SIG-M5 treated with dmso at 0.1 percent for 504 hours (cell line): ENCODE results near the gene BZW2.

Source experiments
- DNase-seq: peaks from one replicate; lab custom pipeline; 2025; ENCODE audit not compliant: unreplicated experiment; lab: John Stamatoyannopoulos, UW

BZW2 gene

DNA sequence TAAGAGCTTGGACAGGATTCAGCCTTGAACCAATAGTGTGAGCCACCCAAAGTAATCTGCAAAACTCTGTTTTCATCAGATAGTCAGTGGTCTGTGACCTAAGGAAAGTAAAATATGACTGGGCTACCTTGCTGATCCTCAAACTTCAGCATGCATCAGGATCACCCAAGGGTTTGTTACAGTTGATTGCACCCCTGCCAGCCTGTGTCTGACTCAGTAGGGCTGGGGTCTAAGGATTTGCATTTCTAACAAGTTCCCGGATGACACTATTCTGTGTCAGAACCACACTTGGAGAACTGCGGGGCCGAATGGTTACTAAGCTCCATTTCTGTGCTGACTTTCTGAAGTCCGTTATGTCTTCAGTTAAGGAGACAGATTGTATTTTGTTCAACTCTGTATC, 66.9 kb downstream of the BZW2 start:
- no peak for DNase-seq

DNA sequence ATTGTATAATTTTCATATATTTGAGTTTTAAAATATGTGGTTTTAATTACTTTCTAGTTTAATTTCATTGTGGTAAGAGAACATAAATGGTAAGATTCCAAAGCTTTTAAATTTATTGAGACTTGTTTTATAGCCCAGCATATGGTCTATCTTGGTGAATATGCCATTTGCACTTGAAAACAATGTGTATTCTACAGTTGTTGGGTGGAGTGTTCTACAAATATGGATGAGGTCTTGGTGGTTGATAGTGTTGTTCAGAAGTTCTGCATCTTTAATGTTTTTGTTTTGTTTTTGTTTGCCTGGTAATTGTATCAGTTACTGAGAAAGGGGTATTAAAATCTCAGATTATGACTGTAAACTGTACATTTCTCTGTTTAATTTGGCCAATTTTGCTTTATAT, 69.9 kb downstream of the BZW2 start:
- no peak for DNase-seq

DNA sequence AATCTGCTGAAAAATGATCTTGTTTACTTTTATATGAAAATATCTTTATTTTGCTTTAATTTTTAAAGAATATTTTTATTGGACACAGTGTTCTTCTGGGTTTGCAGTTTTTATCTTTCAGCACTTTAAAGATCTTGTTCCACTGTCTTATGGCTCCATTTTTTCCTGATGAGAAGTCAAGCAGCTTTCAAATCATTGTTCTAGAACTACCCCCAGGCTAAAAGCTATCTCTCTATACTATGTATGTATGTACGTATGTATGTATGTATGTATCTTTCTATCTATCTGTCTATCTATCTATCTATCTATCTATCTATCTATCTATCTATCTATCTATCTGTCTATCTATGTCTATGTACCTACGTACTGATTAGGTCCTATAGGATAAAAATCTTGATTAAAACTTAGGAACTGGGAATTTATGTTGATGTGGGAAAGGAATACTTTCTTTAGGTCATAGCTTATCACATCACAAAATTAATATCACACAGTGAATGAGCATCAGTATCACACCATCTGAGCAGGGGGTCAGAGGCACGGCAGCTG, 72.2 kb downstream of the BZW2 start:
- no peak for DNase-seq

DNA sequence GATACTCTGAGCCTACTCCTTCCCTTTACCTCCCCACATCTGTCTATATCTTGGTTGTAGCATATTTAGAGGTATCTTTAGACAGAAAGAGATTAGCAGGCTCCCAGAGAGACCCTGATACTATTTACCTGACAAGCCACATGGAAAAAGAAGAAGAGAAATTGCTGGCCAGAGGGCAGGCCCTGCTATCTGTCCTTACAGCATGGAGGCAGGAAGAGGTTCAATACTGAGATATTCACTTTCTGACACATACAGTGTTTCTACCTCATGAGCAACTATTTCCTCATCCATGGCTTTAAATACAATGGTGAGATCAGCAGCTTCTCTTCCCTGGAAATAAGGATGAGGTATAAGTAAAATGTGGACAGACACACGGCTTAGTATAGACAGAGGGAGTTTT, 73.7 kb downstream of the BZW2 start:
- no peak for DNase-seq

DNA sequence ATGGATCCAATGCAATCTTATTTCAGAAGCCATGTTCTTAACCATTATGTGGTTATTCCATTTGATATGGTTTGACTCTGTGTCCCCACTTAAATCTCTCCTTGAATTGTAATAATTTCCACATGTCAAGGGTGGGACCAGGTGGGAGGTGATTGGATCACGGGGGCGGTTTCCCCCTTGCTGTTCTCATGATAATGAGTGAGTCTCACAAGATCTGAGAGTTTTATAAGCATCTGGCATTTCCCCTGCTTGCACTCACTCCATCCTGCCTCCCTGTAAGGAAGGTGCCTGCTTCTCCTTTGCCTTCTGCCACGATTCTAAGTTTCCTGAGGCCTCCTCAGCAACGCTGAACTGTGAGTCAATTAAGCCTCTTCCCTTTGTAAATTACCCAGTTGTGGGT, 75.6 kb downstream of the BZW2 start:
- DNase-seq = no peak

DNA sequence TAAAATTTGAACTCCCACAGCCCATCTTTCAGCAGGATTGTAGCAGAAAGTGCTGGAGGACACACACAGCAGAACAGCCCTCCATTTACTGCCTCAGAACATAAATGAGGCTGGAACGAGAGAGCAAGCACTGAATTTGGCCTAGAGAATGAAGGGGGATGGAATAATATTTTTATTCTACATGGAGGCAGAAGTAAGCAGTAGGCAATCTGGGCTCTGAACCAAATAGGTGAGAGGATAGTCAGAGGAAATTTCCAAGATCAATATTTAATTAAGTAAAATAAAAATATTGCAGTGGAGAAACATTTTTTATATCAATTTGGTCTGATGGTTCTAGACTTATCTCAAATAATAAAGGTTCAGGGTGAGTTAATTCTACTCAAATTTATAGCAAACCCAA, 78.4 kb downstream of the BZW2 start:
- DNase-seq = no peak

DNA sequence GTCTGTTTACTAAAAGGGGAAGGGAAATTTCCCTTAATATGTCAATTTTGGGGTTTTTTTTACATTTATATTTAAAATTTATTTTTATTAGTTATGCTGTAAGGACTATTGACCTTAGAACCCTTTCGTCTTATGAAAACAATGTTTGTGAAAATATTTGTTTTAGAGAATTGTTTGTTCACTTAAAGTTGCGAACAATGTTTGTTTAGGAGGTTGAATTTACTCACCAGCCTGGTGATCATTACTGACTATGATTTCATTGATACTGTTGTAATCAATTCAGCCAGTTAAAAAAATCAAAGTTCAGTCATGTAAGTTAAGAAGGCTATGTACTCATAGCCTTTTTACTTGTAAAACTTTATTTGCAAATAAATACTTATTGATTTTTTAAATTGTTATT, 80.2 kb downstream of the BZW2 start:
- no peak for DNase-seq

DNA sequence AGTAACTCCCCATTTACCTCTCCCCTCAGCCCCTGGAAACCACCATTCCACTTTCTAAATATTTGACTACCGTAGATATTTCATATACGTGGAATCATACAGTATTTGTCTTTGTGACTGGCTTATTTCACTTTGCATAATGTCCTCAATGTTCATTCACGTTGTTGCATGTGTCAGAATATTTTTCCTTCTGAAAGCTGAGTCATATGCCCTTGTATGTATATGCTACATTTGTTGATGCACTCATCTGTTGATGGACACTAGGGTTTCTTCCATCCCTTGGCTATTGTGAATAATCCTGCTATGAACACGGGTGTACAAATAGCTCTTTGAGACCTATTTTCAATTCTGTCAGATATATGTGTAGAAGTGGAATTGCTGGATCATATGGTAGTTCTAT, 81.8 kb downstream of the BZW2 start:
- no peak for DNase-seq

DNA sequence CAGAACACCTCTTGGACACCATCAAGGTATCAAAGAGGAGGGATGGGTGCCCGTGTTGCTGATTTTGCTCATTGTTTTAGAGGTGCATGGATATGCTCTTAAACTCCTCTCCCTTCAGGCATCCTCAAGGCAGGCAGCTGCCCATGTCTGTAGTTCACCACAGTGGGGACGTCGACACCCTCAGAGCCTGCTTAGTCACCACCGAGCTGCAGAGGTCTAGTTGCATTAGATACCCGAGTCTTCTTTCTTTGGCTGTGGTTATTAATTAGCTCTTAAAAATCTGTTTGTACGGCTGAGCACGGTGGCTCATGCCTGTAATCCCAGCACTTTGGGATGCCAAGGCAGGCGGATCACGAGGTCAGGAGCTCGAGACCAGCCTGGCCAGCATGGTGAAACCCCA, 82.8 kb downstream of the BZW2 start:
- no peak for DNase-seq

DNA sequence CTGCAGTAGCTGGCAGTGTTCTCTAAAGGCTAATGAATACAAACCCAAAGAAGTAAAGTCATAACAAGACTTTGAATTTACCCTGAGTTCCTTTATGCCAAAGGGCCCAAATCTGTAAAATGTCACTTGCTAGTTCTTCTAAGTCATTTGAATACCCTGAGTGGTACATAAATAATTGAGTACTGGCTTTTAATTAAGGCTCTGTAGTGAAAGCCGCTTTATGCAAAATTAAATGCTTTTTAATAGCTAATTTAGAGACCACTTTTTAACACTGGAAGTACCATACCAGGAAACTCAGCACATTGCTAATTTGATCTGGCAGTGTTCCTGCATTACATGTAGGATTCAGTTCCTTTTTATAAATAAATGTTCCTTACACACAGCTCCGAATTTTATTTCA, 83.6 kb downstream of the BZW2 start:
- no peak for DNase-seq

DNA sequence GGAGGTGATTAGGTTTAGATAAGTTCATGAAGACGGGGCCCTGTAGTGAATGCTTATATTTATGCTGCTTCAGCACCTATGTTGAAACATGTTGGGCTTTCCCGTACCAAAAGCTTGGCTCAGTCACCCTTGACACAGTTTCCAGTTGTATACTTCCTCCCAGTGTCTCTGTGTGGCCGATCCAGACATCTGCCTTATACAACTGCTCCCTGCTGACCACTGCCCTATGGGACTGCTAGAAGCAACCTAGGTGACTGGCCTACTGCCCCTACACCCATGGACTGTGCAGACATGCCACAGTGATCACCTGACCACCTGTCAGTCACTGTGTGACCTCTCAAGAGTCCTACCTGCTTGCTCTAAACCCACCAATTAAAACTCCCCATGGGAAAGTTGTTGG, 85.0 kb downstream of the BZW2 start:
- DNase-seq = no peak

DNA sequence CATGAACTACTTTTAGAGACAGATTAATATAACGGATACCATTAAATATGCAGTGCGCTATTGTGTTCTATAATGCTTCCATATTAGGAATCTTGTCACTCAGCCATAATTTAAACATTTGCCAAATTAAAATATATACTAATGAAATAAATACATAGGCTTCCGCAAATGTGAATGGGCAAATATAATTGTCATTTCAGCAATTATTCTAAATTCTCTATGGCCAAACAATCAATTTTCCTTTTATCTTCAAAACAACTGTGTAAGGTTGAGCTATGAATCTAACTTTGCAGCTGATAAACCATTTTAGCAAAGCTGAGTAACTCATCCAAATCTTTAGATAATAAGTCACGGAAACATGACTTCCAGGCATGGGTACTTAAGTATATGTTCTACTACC, 86.8 kb downstream of the BZW2 start:
- no peak for DNase-seq

DNA sequence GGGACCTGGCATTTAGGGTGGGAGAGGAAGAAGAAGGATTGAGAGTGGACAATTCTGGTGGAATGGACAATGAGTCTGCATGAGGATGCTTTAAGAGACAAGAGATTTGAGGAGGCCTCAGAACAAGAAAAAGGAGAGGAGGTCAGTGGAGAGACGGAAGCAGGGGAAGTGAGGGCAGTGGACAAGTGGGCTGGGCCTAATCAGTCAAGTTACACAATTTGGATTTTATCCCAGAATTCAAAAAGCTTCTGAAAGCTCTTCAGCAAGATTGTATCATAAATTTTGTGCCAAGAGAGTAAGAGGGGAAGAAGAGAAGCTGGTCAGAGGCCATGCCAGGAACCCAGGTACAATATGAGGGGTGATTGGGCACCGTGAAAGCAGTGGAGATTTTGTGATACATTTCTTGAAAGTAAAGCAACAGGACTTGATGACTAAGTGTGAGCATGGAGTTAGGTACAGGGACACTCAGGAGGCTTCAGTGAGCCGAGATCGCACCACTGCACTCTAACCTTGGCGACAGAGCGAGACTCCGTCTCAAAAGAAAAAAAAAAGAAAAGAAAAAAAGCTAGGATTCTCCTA, 88.3 kb downstream of the BZW2 start:
- DNase-seq = no peak

DNA sequence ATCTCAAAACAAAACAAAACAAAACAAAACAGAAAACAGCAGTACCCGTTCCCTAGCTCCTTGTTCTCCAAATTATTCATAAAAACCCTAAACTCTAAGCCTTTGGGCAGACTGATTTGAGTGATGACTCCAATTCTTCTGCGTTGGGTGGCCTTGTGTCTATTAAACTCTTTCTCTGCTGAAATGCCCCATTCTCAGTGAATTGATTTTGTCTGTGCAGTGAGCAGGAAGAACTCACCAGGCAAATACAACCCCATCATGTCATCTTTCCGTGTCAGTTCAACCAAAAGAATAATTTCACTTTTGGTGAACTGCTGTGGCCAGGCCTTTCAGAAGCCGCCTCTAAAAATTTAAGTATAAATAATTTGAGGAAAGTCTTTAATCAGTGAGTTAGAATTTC, 89.0 kb downstream of the BZW2 start:
- no peak for DNase-seq

DNA sequence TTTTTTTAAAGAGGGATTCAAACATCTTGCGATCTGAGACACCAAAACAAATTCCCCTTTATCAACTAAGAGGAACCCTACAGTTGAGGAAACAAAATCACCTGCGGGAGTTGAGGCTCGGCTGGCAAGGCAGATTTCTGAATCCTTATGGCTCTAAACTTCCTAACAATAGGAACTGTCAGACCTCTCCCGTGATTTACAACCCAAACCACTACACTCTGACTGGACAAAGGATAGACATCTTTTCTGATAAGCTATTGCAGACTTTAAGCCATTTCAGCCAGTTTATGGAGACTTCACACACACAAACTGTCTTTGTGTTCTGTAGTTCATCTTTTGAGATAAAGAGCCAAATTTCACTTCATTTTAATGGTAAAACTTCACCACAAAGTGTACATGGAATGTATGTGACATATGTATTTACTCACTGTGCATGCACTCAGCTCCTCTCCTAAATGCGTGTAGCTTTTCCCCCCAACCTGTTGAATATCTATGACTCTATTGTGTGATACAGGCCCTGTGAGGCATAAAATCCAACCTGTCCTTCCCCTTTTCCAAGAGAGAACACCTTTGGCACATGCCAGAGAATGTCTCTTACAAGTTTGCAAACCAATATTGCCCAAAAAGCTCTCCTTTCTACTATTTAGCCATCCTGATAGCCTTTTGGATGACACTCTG, 92.2 kb downstream of the BZW2 start:
- DNase-seq = no peak

DNA sequence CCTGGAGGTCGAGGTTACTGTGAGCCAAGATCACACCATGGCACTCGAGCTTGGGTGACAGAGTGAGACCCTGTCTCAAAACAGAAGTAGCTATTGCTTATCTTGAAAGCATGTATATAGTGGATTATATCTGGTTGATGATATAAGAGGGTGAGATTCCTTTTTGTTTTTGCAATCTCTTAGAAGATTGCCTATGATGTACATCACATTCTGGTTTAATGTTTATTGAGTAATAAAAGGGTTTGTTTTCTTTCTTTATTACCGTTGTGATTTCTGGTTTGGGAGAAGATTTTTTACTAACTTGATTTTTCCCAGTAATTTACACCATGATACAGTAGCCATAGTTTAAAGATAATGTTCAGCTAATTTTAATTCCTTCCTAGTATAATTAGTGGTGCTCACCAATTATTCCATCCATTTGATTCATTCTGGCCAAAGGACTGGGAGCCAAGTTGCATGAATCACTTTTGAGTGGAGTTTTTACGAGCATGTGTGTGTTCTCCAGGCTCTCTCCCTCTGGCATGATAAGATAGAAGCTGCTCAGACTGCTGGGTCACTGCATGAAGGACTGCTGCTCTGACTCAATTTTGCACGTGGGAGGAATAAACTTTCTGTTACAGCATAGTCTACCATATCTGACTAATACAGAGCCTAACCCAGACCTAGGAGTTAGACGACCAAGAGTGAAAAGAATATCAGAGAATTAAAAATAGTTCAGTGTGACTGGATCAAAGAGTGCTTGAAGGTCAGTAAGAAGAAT, 94.1 kb downstream of the BZW2 start:
- DNase-seq = no peak

DNA sequence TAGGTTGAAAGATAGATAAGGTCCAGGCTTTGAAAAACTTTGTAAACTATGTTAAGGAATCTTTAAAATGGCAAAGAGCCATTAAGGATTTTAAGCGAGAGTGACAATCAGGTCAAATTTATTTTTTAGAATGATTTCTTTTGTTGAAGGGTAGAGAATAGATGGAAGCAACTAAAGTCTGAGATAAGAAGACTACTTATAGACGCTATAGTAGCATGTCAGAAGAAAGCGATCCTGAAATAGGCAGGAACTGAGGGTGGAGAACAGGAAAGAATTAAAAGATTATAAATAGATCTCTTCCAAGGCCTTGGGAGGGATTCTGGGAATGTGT, 94.6 kb downstream of the BZW2 start:
- DNase-seq = no peak

DNA sequence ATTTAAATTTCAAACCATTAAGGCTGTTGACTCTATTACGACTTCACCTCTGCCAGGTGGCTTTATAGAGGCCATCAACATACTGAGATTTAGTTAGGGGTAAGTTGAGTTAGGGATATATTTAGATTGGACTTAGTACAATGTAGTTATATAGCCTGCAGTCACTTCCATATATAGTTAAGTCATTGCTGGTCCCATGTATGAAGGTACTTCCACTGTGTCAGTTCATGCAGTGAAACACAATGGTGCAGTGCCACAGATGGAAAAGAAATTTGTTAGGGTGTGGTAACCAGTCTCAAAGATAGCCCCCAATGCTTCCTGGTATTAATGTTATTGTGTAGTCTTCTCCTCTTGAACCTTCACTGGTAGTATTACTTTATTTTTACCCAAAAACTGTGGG, 95.0 kb downstream of the BZW2 start:
- DNase-seq = no peak

DNA sequence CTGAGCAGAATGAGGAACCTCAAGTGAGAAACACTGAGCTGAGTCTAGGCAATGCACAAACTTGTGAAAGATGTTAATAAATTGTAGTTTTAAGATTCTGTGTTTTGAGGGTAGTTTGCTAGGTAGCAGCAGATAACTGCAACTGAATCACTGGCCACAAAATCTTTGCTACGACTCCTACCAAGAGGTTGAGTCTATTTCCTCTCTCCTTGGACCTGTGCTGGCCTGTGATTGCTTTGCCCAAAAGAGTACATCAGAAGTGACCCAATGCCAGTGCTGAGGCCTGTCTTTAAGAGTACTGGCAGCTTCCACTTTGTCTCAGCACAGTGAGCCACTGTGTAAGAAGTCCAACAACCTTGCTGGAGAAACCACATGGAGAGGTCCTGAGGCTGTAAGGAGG, 95.7 kb downstream of the BZW2 start:
- no peak for DNase-seq

DNA sequence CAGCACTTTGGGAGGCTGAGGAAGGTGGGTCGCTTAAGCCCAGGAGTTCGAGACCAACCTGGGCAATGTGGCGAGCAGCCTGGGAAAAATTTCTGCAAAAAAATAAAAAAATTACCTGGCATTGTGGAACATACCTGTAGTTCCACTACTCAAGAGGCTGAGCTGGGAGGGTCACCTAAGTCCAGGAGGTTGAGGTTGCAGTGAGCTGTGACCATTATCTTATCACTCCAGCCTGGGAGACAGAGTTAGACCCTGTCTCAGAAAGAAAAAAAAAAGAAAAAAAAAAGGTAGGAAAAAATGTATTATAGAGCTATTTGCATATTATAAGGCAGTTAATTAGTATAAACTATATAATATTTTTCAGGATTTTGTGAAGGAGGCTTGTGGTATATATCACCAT, 96.6 kb downstream of the BZW2 start:
- no peak for DNase-seq

DNA sequence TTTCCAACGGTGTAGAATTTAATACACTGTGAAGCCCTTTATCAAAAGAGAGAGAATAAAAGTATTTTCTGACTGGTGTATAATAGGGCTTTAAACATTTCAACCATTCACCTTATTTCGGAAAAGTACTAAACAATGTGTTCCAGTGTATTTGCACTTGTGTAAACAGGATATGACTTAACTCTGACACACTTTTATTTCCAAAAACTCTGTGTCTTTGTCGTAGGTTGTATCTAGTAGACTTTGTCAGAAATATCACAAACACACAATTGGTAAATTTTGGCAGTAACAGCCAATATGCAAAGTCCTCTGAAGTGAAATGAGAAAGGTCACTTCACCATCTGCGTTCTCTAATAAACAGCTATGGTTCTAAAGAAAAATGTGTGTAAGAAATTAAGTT, 97.3 kb downstream of the BZW2 start:
- DNase-seq = no peak

DNA sequence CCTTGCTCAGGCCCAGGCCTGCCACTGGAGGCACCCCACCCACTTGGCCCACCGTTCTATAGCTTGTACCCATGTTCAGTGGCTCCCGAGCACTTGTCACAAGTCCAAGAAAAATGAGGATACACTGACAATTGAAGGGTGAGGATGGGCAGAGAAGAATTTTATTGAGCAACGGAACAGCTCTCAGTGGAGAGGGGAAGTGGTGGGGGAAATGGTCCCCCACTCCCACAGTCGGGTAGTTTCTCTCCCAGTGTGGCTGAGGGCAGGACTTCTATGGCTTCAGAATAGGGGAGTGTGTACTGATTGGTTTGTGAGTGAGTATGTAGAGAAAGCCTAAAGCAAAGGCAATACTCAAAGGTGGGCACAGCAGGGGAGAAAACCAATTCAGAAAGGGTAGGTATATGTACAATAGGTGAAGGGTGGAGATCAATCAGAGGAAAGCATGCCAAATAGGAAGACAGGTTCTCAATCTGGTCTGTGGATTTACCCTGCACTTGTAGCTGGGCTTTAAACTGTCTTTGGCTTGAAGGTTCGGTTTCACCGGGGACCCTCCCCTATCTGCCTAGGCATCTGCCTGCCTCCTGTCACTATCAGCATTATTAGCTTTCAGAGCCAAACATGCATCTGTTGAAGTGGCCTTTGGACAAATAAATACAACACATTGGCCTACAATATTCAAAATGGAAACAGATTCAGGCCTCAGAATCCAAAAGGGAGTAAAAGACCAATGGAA, 98.7 kb downstream of the BZW2 start:
- no peak for DNase-seq
